NCI-H187 treated with DMSO at 0.1 percent for 48 hours (cell line): Measurements from ENCODE around the gene SCD5.

Source experiments
- DNase-seq: peaks from one replicate; lab custom pipeline; 2025; lab: John Stamatoyannopoulos, UW

The SCD5 gene

GRCh38 chr4:82691431-82691830, 107.2 kb downstream of the SCD5 start:
- DNase-seq, result no peak

GRCh38 chr4:82688091-82688795, 110.4 kb downstream of the SCD5 start:
- DNase-seq, result no peak

DNA sequence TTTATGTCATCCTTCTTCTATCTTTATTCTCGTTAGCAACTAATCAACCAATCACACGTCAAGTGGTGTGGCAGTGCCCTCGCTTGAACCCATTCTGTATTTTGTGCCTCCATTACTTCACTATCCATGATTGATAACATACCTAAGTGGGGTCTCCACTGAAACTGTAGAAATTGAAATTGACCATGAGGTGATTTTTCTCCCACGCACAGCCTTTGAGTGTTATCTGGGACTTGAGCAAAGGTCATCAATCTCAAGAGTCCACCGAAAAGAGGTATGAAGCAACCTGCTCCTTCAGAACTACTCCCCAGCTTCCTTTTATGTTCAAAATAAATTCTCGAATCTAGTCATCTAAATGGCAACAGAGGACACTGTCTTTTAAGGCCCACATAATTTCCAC, 111.1 kb downstream of the SCD5 start:
- no peak for DNase-seq

- no peak for DNase-seq
Measured at GRCh38 chr4:82681754-82682153, 116.8 kb downstream of the SCD5 start.

DNA sequence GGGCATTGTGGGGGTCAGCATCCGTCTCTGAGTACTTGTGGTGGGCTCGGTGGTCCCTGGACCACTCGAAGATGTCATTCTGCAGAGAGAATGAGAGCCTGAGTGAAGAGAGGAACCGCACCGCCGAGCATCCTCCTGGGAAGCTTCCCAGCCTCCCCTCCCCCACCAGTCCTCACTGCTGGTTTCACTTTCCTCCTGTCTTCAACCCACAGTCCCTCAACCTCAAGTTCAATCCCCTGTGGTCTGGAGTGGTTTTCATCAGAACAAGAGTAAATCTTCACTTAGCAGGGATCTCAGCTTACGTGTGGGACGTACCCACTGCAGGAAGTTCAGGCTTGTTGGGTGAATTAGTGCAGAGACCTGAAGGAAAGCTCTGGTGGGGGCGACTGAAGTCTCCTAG, 117.8 kb downstream of the SCD5 start:
- no peak for DNase-seq

DNA sequence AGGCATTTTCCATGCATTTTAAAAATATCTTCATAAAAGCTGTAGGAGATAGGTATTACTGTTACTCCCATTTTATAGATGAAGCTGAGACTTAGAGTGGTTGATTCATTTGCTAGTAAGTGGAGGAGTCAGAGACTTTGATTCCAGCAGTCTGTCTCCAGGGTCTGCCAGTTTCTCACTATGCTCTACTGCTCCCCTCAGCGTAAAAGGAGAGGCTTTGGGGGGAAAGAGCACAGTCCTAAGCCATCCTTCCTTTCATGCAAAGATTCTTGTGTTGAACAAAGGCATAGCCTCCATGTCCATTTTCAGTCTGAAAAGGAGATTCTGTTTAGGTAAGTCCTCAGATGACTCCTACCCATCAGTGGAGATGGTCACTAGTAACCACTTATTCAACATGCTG, 119.1 kb downstream of the SCD5 start:
- DNase-seq, result no peak

GRCh38 chr4:82678051-82678450, 120.5 kb downstream of the SCD5 start:
- DNase-seq, result no peak

GRCh38 chr4:82677327-82677726, 121.3 kb downstream of the SCD5 start:
- DNase-seq, result no peak

DNA sequence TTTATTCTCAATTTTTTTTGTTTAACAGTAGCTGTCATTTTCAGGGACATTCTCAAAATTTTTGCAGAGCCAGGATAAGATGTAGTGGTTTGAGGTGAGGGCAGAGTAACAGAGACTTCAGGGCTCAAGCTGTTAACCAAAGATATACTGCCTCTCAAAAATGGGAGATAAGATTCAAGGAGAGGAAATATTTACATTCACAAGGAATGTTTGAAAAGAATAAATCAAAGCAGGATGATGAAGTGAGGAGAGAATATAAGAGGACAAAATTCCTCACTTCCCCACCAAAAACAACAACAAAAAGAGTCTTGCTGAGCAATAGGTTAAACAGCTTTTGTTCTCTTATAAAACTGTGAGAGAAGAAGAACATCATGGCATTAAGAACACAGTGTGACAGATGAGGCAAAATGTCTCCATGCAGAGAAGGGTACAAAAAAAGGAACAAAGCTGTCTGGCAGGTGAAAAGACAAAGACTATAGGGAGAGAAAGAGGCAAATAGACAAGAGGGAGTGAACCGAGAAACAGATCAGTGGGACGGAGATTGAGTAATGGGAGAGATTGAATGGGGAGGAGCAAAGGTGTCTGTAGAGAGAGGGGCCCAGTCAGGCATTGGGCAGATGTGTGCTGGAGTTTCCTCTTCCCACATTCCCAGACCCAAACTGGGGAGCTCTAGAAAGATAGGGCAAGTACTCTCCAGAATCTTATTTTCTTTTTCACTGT, 130.7 kb downstream of the SCD5 start:
- no peak for DNase-seq

- DNase-seq, result no peak
Measured at GRCh38 chr4:82666970-82667665, 131.5 kb downstream of the SCD5 start.

DNA sequence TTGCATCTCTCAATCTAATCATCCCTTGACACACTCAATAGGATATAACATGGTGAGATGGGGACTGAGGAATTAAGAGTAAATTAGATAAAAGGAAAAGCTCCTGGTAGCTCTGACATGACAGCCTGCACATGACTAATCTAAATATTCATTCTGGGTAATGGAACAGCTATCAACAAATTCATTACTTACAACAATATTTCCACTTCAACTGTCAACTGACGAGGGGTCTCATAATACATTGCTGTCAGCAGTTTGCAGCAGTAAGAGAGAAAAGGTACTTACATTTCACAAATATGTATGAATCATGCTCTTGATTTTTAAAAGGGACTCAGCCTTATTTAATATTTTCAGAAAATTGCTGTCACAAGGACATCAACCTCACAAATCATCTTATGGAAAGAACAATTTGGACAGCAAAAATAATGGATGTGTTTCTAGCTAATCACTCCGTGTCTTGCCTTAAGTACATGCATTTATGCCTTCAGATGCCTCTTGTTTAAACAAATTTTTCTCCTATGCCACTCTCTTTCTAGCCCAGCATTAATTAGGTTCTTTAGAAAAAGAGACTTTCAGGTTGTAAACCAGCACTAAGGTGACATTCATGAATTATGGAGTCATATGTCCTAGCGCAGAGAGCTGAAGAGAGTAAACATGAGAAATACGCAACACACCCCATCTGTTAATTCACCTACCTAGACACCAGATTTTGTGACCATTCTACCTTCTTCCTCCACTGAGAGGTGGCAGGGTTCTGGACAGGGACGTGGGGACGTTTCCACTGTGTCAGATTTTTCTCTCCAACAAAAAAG, 137.2 kb downstream of the SCD5 start:
- DNase-seq, result peak; percentile 66

- no peak for DNase-seq
Measured at GRCh38 chr4:82652062-82652461, 146.5 kb downstream of the SCD5 start.

- DNase-seq, result no peak
Measured at GRCh38 chr4:82650868-82651267, 147.7 kb downstream of the SCD5 start.

- DNase-seq, result no peak
Measured at GRCh38 chr4:82648356-82648755, 150.2 kb downstream of the SCD5 start.

DNA sequence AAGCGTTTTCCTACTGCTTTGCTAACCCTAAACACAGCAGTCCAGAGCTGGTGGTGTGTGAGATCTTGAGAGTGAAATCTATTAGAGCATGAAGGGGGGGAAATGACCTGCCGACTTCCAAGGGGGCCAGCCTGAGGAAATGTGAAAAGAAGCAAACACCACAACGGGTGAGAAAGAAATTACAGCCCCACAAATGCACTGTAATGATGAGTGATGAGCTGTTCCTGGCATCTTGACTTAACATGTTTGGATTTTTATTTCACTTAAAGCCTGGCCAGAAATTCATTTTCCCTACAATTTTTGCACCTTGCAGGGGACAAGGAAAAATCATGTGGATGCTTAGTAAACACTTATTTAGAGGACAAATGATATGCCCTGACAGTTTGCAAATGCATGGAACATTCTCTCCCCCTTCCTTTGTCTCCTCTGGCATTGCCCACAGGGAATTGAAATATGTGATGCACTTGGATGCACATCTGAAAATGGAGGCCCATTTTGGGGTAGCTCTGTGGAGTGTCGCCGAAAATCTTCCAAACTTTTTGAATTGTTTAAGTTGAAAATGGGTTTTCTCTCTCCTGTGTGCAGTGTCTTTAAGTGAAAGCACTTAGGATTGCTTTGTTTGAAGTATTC, 152.5 kb downstream of the SCD5 start:
- DNase-seq, result no peak

GRCh38 chr4:82644734-82645126, 153.9 kb downstream of the SCD5 start:
- DNase-seq, result no peak

DNA sequence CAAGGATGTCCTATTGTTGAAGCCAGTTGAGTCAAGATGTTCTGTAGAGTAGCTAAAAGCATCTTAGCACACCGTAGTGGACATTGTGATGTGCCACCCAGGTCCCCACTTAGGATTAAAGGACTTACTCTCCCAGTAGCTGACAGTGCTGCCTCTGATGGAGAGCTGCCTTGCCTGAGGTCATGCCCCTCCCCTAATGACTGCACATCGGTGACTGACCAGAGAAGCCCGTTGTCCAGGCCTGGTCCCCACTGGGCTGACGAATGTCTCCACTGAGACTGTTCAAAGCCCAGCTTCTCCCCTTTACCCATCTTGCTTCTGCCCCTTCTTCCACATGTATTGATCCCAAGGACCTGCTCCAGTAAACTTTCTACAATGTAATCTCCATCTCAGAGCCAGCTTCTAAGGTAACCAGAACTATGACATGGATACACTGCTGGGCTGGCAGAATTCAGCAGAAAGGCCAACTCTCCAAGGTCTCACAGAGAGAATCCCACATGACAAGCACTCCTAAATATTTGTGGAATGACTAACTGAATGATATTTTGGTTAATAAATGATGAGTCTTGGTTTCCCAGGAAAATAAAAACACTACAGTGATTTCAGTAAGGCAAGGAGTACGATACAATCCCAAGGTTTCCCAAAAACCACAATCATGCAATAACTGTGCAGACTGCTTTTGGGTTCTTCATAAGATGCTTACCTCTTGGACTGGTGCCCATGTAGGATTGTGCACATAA, 154.4 kb downstream of the SCD5 start:
- DNase-seq, result no peak

GRCh38 chr4:82642331-82642730, 156.3 kb downstream of the SCD5 start:
- no peak for DNase-seq

- DNase-seq, result no peak
Measured at GRCh38 chr4:82640540-82640939, 158.1 kb downstream of the SCD5 start.

GRCh38 chr4:82639971-82640370, 158.6 kb downstream of the SCD5 start:
- DNase-seq, result no peak

DNA sequence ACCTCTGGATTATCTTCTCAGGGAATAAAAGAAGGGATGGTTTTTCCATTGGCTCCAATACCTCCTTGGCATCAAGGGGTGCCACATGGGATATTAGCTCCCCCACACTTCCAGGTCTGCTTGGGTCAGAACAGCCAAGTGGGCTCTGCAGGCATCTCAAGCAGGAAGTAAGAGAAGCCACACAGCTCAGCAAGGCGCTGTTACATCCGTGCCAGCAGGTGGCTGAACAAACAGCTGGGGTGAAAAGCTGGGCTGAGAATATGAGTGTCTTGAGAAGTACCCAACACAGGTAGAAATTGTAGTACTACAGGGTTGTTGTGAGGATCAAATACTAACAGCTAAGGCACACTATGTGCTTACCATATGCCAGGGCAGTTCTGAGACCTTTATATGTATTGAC, 160.1 kb downstream of the SCD5 start:
- no peak for DNase-seq
